Fibroblast of upper back skin (primary cell): ENCODE measurements around the gene APLN.
A peak's percentile ranks its signal among the peaks of the same experiment; 100 is the strongest.

Experiments used
- DNase-seq: peaks from one replicate; pipeline ENCODE4 v3.0.0-alpha.2; 2013

APLN gene

GRCh38 chrX:129659861-129660260 lies 5.1 kb upstream of the APLN start:
- no peak for DNase-seq

GRCh38 chrX:129659141-129659540 lies 4.4 kb upstream of the APLN start:
- no peak for DNase-seq

GRCh38 chrX:129658429-129658828 lies 3.7 kb upstream of the APLN start:
- no peak for DNase-seq

- DNase-seq, result no peak
Measured at GRCh38 chrX:129655547-129656249, 942 bp upstream of the APLN start.

- no peak for DNase-seq
Measured at GRCh38 chrX:129653971-129654651, 645 bp downstream of the APLN start.

- no peak for DNase-seq
Measured at GRCh38 chrX:129653181-129653970, 1.4 kb downstream of the APLN start.

- DNase-seq, result no peak
Measured at GRCh38 chrX:129652565-129653169, 2.1 kb downstream of the APLN start.

- DNase-seq, result no peak
Measured at GRCh38 chrX:129651756-129652564, 2.8 kb downstream of the APLN start.

- no peak for DNase-seq
Measured at GRCh38 chrX:129650821-129651510, 3.8 kb downstream of the APLN start.

- DNase-seq, result no peak
Measured at GRCh38 chrX:129650183-129650689, 4.5 kb downstream of the APLN start.

GRCh38 chrX:129649268-129650182 lies 5.2 kb downstream of the APLN start:
- peak; percentile 26 for DNase-seq

GRCh38 chrX:129648514-129649267 lies 6.1 kb downstream of the APLN start:
- no peak for DNase-seq

GRCh38 chrX:129647418-129648410 lies 7.0 kb downstream of the APLN start:
- DNase-seq, result no peak

GRCh38 chrX:129646566-129647417 lies 8.0 kb downstream of the APLN start:
- no peak for DNase-seq

GRCh38 chrX:129642641-129643040 lies 12.1 kb downstream of the APLN start:
- DNase-seq, result no peak

- DNase-seq, result no peak
Measured at GRCh38 chrX:129641941-129642340, 12.8 kb downstream of the APLN start.

GRCh38 chrX:129641469-129641868 lies 13.3 kb downstream of the APLN start:
- no peak for DNase-seq
